ENCODE results near the gene PGK1. TPM values are rescaled to one million over a fixed set of nuclear protein-coding genes. Genes with fewer than 3 reads are reported as not detected.
"Not testable (repeated sequence)": the region's sequence is repeated elsewhere in the genome, so short reads cannot be mapped to it uniquely, and the experiment has no call there.

The PGK1 gene
- total RNA-seq, 3 donors from 2014 or later (not counting 1 experiment from before 2014, with no cell fraction given), result 200 to 205 (median 203) TPM

DNA sequence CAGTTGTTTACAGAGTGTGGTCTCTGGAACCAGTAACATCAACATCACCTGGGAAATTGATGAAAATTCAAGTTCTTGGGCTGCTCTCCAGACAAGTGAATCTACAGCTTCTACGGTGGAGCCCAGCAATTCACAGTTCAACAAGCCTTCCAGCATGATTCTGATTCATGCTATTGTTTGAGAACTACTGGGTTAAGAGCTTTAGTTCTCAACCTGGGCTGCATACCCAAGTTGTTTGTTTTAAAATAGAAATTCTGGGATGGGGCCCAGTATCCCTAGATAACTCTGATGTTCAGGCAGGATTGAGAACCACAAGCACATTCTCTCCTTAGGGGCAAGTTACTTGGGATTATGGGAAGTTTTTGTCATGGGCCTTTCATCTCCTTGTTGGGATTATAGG lies 37.9 kb upstream of the PGK1 start:
- no peak overlapping the region for H3K4me3 ChIP-seq (ENCODE audit: low read length)
- H3K27ac Mint-ChIP-seq, result no peak overlapping the region
- H3K4me1 Mint-ChIP-seq, result peaks cover 6 to 9% of the 10 kb centered on the region in 2 donors
- TF ChIP-seq, protein P1, sequence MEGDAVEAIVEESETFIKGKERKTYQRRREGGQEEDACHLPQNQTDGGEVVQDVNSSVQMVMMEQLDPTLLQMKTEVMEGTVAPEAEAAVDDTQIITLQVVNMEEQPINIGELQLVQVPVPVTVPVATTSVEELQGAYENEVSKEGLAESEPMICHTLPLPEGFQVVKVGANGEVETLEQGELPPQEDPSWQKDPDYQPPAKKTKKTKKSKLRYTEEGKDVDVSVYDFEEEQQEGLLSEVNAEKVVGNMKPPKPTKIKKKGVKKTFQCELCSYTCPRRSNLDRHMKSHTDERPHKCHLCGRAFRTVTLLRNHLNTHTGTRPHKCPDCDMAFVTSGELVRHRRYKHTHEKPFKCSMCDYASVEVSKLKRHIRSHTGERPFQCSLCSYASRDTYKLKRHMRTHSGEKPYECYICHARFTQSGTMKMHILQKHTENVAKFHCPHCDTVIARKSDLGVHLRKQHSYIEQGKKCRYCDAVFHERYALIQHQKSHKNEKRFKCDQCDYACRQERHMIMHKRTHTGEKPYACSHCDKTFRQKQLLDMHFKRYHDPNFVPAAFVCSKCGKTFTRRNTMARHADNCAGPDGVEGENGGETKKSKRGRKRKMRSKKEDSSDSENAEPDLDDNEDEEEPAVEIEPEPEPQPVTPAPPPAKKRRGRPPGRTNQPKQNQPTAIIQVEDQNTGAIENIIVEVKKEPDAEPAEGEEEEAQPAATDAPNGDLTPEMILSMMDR (IDR thresholded peaks at IDR 0.05), result no peak
- no peaks in the 10 kb centered on the region for H3K9me3 ChIP-seq (ENCODE audit: control insufficient read depth, insufficient read depth, low read length)
- no peaks in the 10 kb centered on the region for H3K27me3 ChIP-seq (ENCODE audit: control insufficient read depth, insufficient read depth, low read length)
- no peak overlapping the region for H3K4me3 Mint-ChIP-seq
- peaks cover 0 to 6% of the 10 kb centered on the region in 2 donors for H3K27me3 Mint-ChIP-seq (ENCODE audit: low read depth in 2 of 2)
- no peak overlapping the region for H3K27ac ChIP-seq (ENCODE audit: low read length)
- no peaks in the 10 kb centered on the region for H3K36me3 Mint-ChIP-seq
- H3K4me1 ChIP-seq (ENCODE audit: control insufficient read depth, insufficient read depth, low read length), result no peaks in the 10 kb centered on the region
- ATAC-seq, result no peak
- DNase-seq, result no peak
- WGBS (ENCODE audit: insufficient coverage), result 100% methylated on average over 1 of the region's 1 CpG
- H3K9me3 Mint-ChIP-seq, result no peaks in the 10 kb centered on the region
- no peaks in the 10 kb centered on the region for H3K36me3 ChIP-seq (ENCODE audit: control insufficient read depth, insufficient read depth, low read length)
- intact Hi-C loops (cut with micrococcal nuclease), result no loop called here

DNA sequence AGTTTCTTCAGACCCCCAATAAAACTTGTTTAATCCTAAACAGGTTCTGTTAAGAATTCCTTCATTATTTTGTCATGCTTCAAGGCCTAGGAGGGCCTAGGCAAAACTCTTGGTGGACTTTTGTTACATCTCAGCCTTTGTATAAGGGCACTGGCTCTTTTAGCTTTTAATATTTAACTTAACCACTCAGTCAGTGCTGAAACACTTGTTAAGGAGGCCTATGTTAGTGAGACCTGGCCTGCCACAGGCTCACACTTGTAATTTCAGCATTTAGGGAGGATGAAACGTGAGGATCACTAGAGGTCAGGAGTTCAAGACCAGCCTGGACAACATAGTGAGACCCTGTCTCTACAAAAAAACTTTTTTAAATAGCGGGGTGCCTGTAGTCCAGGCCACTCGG lies 32.7 kb upstream of the PGK1 start:
- no peak for DNase-seq
- H3K36me3 ChIP-seq (ENCODE audit: control insufficient read depth, insufficient read depth, low read length), result no peaks in the 10 kb centered on the region
- Mint-ChIP-seq H3K9me3 (no peaks in the 10 kb centered on the region), H3K27ac (no peak overlapping the region), H3K36me3 (no peaks in the 10 kb centered on the region), H3K4me3 (no peak overlapping the region), H3K4me1 (peaks cover 10 to 12% of the 10 kb centered on the region in 2 donors), H3K27me3 (ENCODE audit: low read depth in 2 of 2) (no peaks in the 10 kb centered on the region)
- peaks cover 12% of the 10 kb centered on the region for H3K4me1 ChIP-seq (ENCODE audit: control insufficient read depth, insufficient read depth, low read length)
- peaks cover 3% of the 10 kb centered on the region for H3K9me3 ChIP-seq (ENCODE audit: control insufficient read depth, insufficient read depth, low read length)
- H3K27me3 ChIP-seq (ENCODE audit: control insufficient read depth, insufficient read depth, low read length), result no peaks in the 10 kb centered on the region
- no peak for ATAC-seq
- 89% methylated on average over 1 of the region's 3 CpGs for WGBS (ENCODE audit: insufficient coverage)
- TF ChIP-seq, protein P1 (IDR thresholded peaks at IDR 0.05), result no peak
- no peak overlapping the region for H3K27ac ChIP-seq (ENCODE audit: low read length)
- intact Hi-C loops (cut with micrococcal nuclease), result no loop called here
- no peak overlapping the region for H3K4me3 ChIP-seq (ENCODE audit: low read length)

DNA sequence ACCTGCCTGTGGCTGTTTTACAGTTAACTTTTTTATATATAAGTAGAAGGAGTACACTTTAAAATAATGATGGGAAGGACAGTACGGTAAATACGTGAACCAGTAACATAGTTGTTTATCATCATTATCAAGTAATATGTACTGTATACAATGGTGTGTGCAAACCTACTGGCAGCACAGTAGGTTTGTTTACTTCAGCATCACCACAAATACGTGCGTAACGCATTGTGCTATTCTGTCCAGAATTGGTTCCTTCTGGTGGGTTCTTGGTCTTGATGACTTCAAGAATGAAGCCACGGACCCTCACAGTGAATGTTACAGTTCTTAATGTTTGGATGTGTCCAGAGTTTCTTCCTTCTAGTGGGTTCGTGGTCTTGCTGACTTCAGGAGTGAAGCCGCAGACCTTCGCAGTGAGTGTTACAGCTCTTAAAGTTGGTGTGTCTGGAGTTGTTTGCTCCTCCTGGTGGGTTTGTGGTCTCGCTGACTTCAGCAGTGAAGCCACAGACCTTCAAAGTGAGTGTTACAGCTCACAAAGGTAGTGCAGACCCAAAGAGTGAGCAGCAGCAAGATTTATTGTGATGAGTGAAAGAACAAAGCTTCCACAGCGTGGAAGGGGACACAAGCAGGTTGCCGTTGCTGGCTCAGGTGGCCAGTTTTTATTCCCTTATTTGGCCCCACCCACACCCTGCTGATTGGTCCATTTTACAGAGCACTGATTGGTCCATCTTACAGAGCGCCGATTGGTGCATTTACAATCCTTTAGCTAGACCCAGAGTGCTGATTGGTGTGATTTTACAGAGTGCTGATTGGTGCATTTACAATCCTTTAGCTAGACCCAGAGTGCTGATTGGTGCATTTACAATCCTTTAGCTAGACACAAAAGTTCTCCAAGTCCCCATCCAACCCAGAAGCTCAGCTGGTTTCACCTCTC lies 30.6 kb upstream of the PGK1 start:
- not testable (repeated sequence) for H3K27me3 ChIP-seq (ENCODE audit: control insufficient read depth, insufficient read depth, low read length); H3K9me3 ChIP-seq (ENCODE audit: control insufficient read depth, insufficient read depth, low read length); H3K27me3 Mint-ChIP-seq (ENCODE audit: low read depth in 2 of 2); H3K9me3 Mint-ChIP-seq; H3K4me3 ChIP-seq (ENCODE audit: low read length); H3K27ac ChIP-seq (ENCODE audit: low read length); H3K36me3 ChIP-seq (ENCODE audit: control insufficient read depth, insufficient read depth, low read length); H3K36me3 Mint-ChIP-seq
- Mint-ChIP-seq H3K4me3 (peak overlapping the region; percentile 62), H3K4me1 (peaks cover 10 to 12% of the 10 kb centered on the region in 2 donors), H3K27ac (peak overlapping the region; percentile 77 to 86)
- peak; percentile 33 to 71 for DNase-seq
- peak; percentile 66 to 85 (median 83) for ATAC-seq
- intact Hi-C loops (cut with micrococcal nuclease), result loop anchor here (1.0 kb wide), 2 partner anchors 31 to 163 kb away; partner anchors contain the start of genes ATP7A and PGK1
- 56% methylated on average over 9 of the region's 14 CpGs for WGBS (ENCODE audit: insufficient coverage)
- peaks cover 12% of the 10 kb centered on the region for H3K4me1 ChIP-seq (ENCODE audit: control insufficient read depth, insufficient read depth, low read length)

DNA sequence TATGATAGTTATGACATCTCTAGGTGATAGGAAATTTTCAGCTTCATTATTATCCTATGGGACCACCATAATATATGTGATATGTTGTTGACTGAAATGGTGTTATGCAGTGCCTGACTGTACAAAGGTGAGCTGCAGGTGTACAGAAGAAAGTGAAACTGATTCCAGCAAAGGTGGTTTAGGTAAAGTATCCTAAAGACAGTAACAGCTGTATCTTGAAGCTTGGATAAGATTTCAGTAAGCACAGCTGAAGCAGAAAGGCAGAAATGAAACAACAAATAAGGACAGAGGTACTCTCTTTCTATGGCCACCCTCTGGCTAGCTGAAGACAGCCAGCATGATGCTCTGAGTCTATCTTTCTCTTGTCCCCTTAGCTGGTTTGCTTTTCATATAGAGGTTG lies 30.0 kb upstream of the PGK1 start:
- Mint-ChIP-seq H3K4me3 (no peak overlapping the region), H3K27me3 (ENCODE audit: low read depth in 2 of 2) (no peaks in the 10 kb centered on the region), H3K9me3 (no peaks in the 10 kb centered on the region), H3K4me1 (peaks cover 10 to 12% of the 10 kb centered on the region in 2 donors), H3K27ac (peak overlapping the region; percentile 77 to 86), H3K36me3 (no peaks in the 10 kb centered on the region)
- TF ChIP-seq, protein P1 (IDR thresholded peaks at IDR 0.05), result no peak
- ATAC-seq, result no peak
- H3K4me3 ChIP-seq (ENCODE audit: low read length), result no peak overlapping the region
- H3K27me3 ChIP-seq (ENCODE audit: control insufficient read depth, insufficient read depth, low read length), result no peaks in the 10 kb centered on the region
- peak in 1 of 2 donors; percentile 12 for DNase-seq
- H3K9me3 ChIP-seq (ENCODE audit: control insufficient read depth, insufficient read depth, low read length), result peaks cover 3% of the 10 kb centered on the region
- H3K27ac ChIP-seq (ENCODE audit: low read length), result no peak overlapping the region
- no peaks in the 10 kb centered on the region for H3K36me3 ChIP-seq (ENCODE audit: control insufficient read depth, insufficient read depth, low read length)
- peaks cover 12% of the 10 kb centered on the region for H3K4me1 ChIP-seq (ENCODE audit: control insufficient read depth, insufficient read depth, low read length)
- intact Hi-C loops (cut with micrococcal nuclease), result no loop called here
